ACC112 (cell line): ENCODE data around the gene RHBDF2.

Source experiments
- H2AFZ ChIP-seq: fragments of 200-600 bp; sonication (generic); one replicate; pipeline ENCODE4 v1.6.0; 2017; ENCODE audit warnings: antibody characterized with exemption, low read length; ENCODE audit not compliant: unreplicated experiment
- H3K27ac ChIP-seq: fragments of 200-600 bp; sonication (generic); 2 replicates; pipeline ENCODE4 v1.5.1; 2014; ENCODE audit warnings: low read depth, mild to moderate bottlenecking, antibody characterized with exemption, low read length, moderate library complexity
- H3K27me3 ChIP-seq: fragments of 200-600 bp; sonication (generic); 2 replicates; pipeline ENCODE4 v1.6.1; 2014; ENCODE audit warnings: mild to moderate bottlenecking, antibody characterized with exemption, low read length, moderate library complexity, mixed read lengths; ENCODE audit not compliant: insufficient read depth
- H3K36me3 ChIP-seq: fragments of 200-600 bp; sonication (generic); 2 replicates; pipeline ENCODE4 v1.6.1; 2016; ENCODE audit warnings: mild to moderate bottlenecking, antibody characterized with exemption, low read length, moderate library complexity, mixed read lengths; ENCODE audit not compliant: insufficient read depth
- H3K4me1 ChIP-seq: fragments of 200-600 bp; sonication (generic); one replicate; pipeline ENCODE4 v1.6.1; 2016; ENCODE audit warnings: low read length, mixed read lengths; ENCODE audit not compliant: insufficient read depth, unreplicated experiment, control insufficient read depth
- H3K4me3 ChIP-seq: fragments of 200-600 bp; sonication (generic); 2 replicates; pipeline ENCODE4 v1.5.1; 2014; ENCODE audit warnings: mild to moderate bottlenecking, low read depth, low read length
- H3K79me2 ChIP-seq: fragments of 200-600 bp; sonication (generic); one replicate; pipeline ENCODE4 v1.6.0; 2016; ENCODE audit warnings: low read length; ENCODE audit not compliant: control insufficient read depth, unreplicated experiment, insufficient read depth

Gene RHBDF2

GRCh38 chr17:76487451-76488192, 13.6 kb downstream of the RHBDF2 start:
- Histone ChIP-seq H2AFZ (no peak overlapping the region), H3K36me3 (no peaks in the 10 kb centered on the region), H3K4me1 (peaks cover 9% of the 10 kb centered on the region)

DNA sequence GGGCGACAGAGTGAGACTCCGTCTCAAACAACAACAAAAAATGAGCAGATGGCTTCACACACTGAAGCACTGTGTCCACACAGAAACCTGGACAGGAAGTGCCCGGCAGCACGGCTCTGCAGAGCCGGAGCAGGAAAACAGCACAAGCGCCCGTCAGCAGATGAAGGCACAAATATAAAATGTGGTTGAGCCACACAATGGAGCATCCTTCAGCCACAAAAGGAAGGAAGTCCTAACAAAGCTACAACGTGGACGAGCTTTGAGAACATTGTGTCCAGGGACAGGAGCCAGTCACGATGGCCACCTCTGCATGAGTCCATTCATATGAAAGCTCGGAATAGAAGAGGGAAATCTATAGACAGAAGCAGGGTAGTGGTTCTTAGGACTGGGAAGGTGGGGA, 15.7 kb downstream of the RHBDF2 start:
- Histone ChIP-seq H2AFZ (no peak overlapping the region), H3K36me3 (no peaks in the 10 kb centered on the region), H3K27me3 (no peaks in the 10 kb centered on the region), H3K79me2 (no peaks in the 10 kb centered on the region), H3K27ac (no peak overlapping the region), H3K4me1 (peaks cover 4% of the 10 kb centered on the region), H3K4me3 (no peak overlapping the region)

More at GRCh38 chr17:76487451-76488192, 13.6 kb downstream of the RHBDF2 start:
- H3K27me3 ChIP-seq = no peaks in the 10 kb centered on the region
- H3K27ac ChIP-seq = no peak overlapping the region
- no peaks in the 10 kb centered on the region for H3K79me2 ChIP-seq
- H3K4me3 ChIP-seq = no peak overlapping the region

DNA sequence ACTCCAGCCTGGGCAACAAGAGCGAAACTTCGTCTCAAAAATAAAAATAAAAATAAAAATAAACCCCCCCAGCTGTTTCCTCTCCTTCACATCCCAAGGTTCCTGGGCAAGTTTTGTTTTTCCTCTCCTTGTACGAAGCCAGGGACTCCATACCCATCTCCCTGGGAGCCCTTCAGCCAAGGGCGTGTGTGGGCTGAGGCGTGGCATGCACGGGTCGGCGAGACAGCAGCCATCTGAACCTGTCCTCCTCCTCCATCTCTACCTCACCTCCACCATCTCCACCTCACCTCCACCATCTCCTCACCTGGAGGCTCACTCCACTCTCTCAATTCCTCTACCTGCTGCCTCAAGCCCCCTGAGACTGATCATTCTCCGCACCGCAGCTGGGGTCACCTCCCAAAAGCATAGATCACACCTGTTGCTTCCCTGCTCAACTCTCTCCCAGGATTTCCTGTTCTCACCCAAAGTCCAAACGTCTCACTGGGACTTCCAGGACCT, 16.9 kb downstream of the RHBDF2 start:
- Histone ChIP-seq H3K27me3 (no peaks in the 10 kb centered on the region), H3K4me3 (no peak overlapping the region), H3K79me2 (no peaks in the 10 kb centered on the region), H3K4me1 (peaks cover 4% of the 10 kb centered on the region), H3K27ac (no peak overlapping the region; the same call in 1 of the 2 replicates), H3K36me3 (no peaks in the 10 kb centered on the region), H2AFZ (no peak overlapping the region)

DNA sequence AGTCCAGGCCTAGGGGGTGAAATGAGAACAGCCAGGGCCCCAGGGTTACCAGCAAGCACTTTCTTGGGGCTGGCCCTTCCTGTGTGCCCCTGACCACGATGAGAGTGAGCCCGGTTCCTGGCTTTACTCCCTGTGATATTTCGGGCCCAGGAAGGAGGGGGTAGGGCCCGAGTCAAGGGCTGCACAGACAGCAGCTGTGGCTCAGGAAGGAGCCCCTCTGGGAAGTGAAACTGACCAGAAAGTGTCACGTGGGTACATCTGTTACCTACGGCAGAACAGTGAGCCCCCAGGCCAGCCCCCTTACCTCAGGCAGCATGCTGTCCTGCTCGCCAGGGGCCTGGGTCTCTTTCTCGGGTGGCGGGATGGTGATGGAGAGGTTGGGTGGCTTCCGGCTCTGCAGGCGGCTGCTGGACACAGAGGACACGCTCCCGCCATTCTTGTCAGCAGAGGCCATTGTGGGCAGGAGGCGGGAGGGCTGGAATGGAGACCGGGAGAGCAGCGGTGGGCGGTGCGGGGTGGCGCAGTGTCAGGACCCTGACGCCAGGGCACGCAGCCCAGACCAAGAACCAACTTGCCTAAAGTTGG, 20.1 kb downstream of the RHBDF2 start:
- Histone ChIP-seq H3K27ac (no peak overlapping the region), H3K4me1 (peaks cover 4% of the 10 kb centered on the region), H2AFZ (no peak overlapping the region), H3K79me2 (no peaks in the 10 kb centered on the region), H3K4me3 (no peak overlapping the region), H3K27me3 (no peaks in the 10 kb centered on the region), H3K36me3 (no peaks in the 10 kb centered on the region)

GRCh38 chr17:76480632-76481031, 20.6 kb downstream of the RHBDF2 start:
- H3K4me1 ChIP-seq = peaks cover 3% of the 10 kb centered on the region
- no peak overlapping the region for H3K27ac ChIP-seq
- no peaks in the 10 kb centered on the region for H3K27me3 ChIP-seq
- H2AFZ ChIP-seq = no peak overlapping the region
- no peaks in the 10 kb centered on the region for H3K79me2 ChIP-seq
- H3K36me3 ChIP-seq = no peaks in the 10 kb centered on the region
- no peak overlapping the region for H3K4me3 ChIP-seq

DNA sequence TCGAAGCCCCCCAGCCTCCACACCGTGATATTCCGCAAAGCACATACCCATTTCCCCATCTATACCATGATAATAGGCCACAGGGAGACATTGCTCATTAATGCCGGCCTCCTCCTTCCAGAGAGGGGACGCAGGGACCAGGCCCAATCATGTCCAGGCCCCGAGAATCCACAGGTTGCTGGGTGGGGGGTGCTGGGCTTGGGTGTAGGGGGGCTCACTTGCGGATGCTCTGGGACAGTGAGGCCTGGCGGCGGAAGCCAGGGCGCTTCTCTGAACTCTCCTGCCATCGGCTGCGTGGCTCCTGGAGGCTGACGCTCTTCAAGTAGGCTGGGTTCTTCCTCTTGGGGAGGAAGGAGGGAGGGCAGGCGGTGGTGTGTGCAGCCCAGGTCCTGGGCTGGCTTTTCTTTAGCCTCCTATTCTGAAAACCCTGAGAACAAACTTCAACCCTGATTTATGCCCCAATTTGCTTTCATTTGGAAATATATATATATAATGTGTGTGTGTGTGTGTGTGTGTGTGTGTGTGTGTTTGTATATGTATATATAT, 21.6 kb downstream of the RHBDF2 start:
- Histone ChIP-seq H3K79me2 (no peaks in the 10 kb centered on the region), H3K27me3 (no peaks in the 10 kb centered on the region), H2AFZ (no peak overlapping the region), H3K36me3 (no peaks in the 10 kb centered on the region), H3K4me3 (no peak overlapping the region), H3K27ac (no peak overlapping the region), H3K4me1 (no peaks in the 10 kb centered on the region)

DNA sequence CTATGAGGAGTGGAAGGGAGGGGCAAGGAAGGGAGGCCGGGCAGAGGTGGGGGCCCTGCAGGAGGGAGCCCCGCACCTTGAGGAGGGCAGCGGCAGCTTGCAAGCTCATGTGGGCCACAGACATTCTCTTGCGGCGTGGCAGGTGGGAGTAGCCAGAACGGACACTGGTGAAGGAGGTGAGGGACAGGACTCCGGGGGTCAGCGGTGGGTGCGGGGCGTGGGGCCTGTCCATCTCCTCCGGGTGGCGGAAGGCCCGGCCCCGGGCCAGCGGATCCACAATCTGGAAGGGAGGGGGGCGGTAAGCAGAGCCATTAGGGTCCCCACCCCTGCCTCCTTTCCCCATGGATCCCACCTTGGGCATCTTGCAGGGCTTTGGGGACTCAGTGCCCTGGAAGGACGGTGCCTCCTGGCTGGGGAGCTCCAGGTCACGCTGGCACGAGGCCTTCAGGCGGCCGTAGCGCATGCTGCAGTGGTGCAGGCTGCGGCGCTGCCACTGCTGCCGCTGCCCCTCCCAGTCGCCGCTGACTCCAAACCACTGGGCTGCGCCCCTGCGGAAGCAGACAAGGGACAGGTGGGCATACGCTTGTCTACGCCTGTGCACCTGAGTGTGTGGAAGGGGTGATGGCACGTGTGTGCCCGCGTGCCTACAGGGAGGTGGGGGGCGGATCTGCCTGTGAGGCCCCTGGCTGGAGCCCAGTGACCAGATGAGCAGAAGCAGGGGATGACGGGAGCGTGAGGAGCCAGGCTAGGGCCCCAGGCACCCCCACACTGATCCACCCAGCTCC, 22.3 kb downstream of the RHBDF2 start:
- no peak overlapping the region for H2AFZ ChIP-seq
- H3K4me1 ChIP-seq = no peaks in the 10 kb centered on the region
- no peaks in the 10 kb centered on the region for H3K27me3 ChIP-seq
- no peak overlapping the region for H3K27ac ChIP-seq
- H3K79me2 ChIP-seq = no peaks in the 10 kb centered on the region
- no peaks in the 10 kb centered on the region for H3K36me3 ChIP-seq
- H3K4me3 ChIP-seq = no peak overlapping the region

DNA sequence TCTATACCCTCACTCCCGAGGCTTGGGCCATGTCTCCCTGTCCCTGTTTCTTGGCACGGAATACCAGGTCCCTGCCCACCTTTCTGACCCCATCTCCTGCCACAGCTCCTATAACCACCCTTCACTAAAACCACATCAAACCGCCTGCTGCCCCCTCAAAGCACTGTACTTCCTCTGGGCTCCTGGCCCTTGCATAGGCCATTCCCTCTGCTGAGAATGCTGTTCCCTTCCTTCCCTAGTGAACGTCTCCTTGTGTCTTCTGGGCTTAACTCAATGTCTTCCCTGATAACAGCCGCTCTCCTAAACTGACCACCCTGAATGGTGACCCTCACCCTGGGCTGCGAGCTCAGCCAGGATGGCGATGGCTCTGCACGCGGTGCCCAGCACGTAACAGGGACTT, 23.1 kb downstream of the RHBDF2 start:
- H3K4me1 ChIP-seq = no peaks in the 10 kb centered on the region
- no peak overlapping the region for H3K27ac ChIP-seq
- H3K27me3 ChIP-seq = no peaks in the 10 kb centered on the region
- H3K36me3 ChIP-seq = no peaks in the 10 kb centered on the region
- no peak overlapping the region for H2AFZ ChIP-seq
- H3K79me2 ChIP-seq = no peaks in the 10 kb centered on the region
- H3K4me3 ChIP-seq = no peak overlapping the region

DNA sequence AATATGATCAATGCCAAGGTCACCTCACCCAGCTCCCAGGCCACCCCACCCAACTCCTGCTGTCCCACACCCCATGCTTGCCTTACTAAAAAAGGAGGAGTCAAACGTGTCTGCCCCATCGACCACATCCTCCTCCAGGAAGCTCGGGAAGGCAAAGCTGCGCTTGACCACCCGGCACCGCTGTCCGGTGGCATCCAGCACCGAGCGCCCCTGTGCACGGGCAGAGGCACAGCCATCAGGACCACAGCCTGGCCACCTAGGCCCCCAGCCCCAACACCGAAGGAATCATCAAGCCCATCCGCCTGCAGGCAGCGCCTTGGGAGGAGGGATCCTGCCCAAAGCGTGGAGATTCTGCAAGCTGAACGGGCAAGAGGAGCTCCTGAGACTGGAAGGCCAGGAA, 23.6 kb downstream of the RHBDF2 start:
- H3K36me3 ChIP-seq = no peaks in the 10 kb centered on the region
- H3K4me1 ChIP-seq = no peaks in the 10 kb centered on the region
- H2AFZ ChIP-seq = no peak overlapping the region
- H3K27ac ChIP-seq = no peak overlapping the region
- H3K27me3 ChIP-seq = no peaks in the 10 kb centered on the region
- H3K79me2 ChIP-seq = no peaks in the 10 kb centered on the region
- no peak overlapping the region for H3K4me3 ChIP-seq

DNA sequence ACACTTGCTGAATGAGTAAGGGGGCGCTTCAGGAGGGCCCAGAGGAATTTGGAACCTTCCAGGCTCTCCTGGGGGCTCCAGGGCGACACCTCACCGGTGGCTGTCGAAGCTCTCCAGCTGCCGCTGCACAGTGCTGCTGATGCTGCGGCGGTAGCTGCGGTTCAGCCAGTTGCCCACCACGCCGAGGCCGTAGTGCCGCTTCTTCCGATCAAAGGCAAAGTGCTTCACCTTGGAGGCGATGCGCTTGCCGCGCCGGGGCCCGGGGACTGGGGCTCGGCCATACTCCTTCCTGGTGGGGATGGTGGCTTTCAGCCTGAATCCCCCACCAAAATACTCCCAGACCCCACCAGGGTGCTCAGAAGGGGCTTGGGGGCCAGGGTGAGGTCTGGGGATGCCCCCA, 24.5 kb downstream of the RHBDF2 start:
- Histone ChIP-seq H3K79me2 (no peaks in the 10 kb centered on the region), H3K4me1 (no peaks in the 10 kb centered on the region), H2AFZ (no peak overlapping the region), H3K36me3 (no peaks in the 10 kb centered on the region), H3K4me3 (no peak overlapping the region), H3K27ac (no peak overlapping the region), H3K27me3 (no peaks in the 10 kb centered on the region)
